Neural progenitor cell (in vitro differentiated cells): Measurements from ENCODE around the gene OR14C36.

ENCODE experiments used
- CTCF ChIP-seq: fragments of 200-600 bp; sonication (generic); IDR thresholded peaks from 2 replicates; pipeline ENCODE4 v1.5.1; 2017; ENCODE audit warnings: antibody characterized with exemption, mild to moderate bottlenecking
- EZH2 ChIP-seq: fragments of 200-600 bp; sonication (generic); IDR thresholded peaks from 2 replicates; pipeline ENCODE4 v1.6.1; 2017; ENCODE audit warnings: antibody characterized with exemption, mild to moderate bottlenecking, moderate library complexity

- TF ChIP-seq CTCF (no peak), EZH2 (no peak)
Observed at GRCh38 chr1:248343451-248343850, 5.1 kb upstream of the OR14C36 start.
